G401.6 (cell line): ENCODE data around the gene ADGB.

Experiments
- FAIRE-seq: peaks from 2 replicates; lab custom pipeline; 2012; peaks lifted over from hg19 to GRCh38; lab: Jason Lieb, UNC

ADGB gene

DNA sequence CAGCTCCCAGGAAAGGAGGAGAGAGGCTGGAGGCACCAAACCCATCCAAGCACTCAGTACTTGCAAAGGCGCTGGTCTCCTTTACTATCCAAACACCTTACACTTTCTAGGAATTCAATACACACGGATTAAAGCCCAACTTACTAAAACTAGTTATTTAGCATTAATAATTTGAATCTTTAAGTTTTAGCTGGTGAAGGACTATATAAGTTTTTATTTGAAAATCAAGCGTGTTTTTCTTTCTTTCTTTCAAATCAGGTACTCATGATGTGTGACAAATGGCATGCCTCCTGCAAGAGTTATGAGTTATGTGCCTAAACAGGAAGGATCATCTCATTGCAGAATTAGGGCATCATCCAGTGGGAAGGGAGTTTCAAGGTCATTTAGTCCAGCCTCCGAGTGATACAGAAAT, 263.7 kb downstream of the ADGB start:
- no peak for FAIRE-seq

DNA sequence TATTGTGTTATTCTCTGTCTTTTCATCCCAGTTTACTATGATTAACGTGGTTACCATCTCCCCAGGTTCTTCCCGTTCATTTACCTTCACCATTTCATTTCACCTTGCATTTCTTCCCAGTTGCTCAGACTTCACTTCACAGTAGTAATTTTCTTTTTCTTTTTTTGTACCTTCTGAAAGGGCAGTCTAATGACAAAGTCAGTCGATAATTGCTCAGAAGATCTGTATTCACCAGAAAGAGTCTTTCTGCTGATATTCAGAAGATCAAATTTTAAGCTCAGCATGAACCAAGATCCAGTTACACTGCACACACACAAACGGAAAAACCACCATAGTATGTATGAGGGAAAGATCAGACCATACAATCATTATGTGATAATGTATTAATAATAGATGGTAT, 265.5 kb downstream of the ADGB start:
- no peak for FAIRE-seq

DNA sequence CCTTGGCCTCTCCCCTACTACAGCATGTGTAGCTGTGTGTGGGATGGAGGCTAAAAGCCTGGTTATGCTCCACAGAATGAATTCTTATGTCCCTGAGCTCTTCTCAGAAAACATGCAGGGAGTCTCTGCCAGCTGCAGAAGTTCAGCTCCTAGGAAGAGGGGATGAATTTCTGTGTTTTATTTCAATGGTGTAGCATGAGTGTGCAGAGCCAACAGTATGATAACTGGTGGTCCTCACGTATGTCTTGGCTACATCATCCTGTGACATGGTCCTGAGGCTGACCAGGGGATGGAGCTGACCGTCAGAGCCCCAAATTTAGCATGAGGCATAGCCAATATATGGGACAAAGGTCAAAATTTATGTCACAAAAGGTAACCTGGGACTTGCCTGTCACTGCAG, 266.1 kb downstream of the ADGB start:
- no peak for FAIRE-seq
